CMK (cell line): ENCODE data around the gene DNASE2B.

Experiments
- DNase-seq: peaks from one replicate; pipeline ENCODE4 v3.0.0-alpha.2; 2010; ENCODE audit warnings: low read depth

DNASE2B gene

GRCh38 chr1:84374991-84375696 lies 23.1 kb upstream of the DNASE2B start:
- no peak for DNase-seq

GRCh38 chr1:84376000-84376910 lies 22.0 kb upstream of the DNASE2B start:
- no peak for DNase-seq

- no peak for DNase-seq
Measured at GRCh38 chr1:84377480-84378095, 20.7 kb upstream of the DNASE2B start.

- DNase-seq = no peak
Measured at GRCh38 chr1:84379138-84379916, 19.0 kb upstream of the DNASE2B start.

- DNase-seq = no peak
Measured at GRCh38 chr1:84379917-84380180, 18.4 kb upstream of the DNASE2B start.

- DNase-seq = no peak
Measured at GRCh38 chr1:84382127-84382526, 16.2 kb upstream of the DNASE2B start.

GRCh38 chr1:84385347-84385746 lies 12.9 kb upstream of the DNASE2B start:
- DNase-seq = no peak

- no peak for DNase-seq
Measured at GRCh38 chr1:84386716-84387479, 11.4 kb upstream of the DNASE2B start.

- DNase-seq = no peak
Measured at GRCh38 chr1:84387480-84388163, 10.7 kb upstream of the DNASE2B start.

GRCh38 chr1:84390226-84390625 lies 8.1 kb upstream of the DNASE2B start:
- DNase-seq = no peak

- DNase-seq = no peak
Measured at GRCh38 chr1:84401156-84401555, 2.9 kb downstream of the DNASE2B start.

GRCh38 chr1:84402060-84402459 lies 3.8 kb downstream of the DNASE2B start:
- no peak for DNase-seq

GRCh38 chr1:84402501-84402900 lies 4.2 kb downstream of the DNASE2B start:
- no peak for DNase-seq

GRCh38 chr1:84403347-84403746 lies 5.1 kb downstream of the DNASE2B start:
- DNase-seq = no peak

GRCh38 chr1:84406346-84406861 lies 8.1 kb downstream of the DNASE2B start:
- DNase-seq = no peak

GRCh38 chr1:84407524-84407923 lies 9.2 kb downstream of the DNASE2B start:
- no peak for DNase-seq

GRCh38 chr1:84407958-84408422 lies 9.7 kb downstream of the DNASE2B start:
- DNase-seq = no peak

GRCh38 chr1:84409888-84410287 lies 11.6 kb downstream of the DNASE2B start:
- no peak for DNase-seq

- DNase-seq = no peak
Measured at GRCh38 chr1:84410328-84411095, 12.2 kb downstream of the DNASE2B start.
